ENCODE data around the gene PTPN11.

DNA sequence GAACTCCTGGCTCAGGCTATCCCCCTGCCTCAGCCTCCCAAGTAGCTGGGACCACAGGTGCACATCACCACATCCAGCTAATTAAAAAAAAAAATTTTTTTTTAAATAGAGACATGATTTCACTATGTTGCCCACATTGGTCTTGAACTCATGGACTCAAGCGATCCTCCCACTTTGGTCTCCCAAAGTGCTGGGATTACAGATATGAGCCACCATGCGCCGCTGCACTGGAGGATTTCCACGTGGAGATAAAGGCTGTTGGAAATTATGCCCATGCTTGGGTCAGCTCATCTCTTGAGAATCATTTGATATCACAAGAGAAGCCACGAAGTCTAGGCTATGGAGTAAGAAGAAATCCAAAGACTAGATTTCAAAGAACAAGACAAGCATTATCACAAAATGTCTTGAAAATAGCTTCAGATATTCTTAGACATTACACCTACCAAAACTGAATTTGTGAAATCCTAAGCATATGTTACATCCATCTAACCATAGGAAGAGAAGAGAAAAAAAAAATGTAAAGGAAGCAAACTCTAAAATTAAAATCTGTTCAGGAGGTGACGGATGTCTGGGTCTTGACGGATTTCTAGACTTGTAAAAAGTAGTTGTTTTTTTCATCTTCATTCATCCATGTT is 99.1 kb downstream of the PTPN11 start:
- TF ChIP-seq POLR2A (IDR thresholded peaks at IDR 0.05) = no peak
- TF ChIP-seq, protein P1, sequence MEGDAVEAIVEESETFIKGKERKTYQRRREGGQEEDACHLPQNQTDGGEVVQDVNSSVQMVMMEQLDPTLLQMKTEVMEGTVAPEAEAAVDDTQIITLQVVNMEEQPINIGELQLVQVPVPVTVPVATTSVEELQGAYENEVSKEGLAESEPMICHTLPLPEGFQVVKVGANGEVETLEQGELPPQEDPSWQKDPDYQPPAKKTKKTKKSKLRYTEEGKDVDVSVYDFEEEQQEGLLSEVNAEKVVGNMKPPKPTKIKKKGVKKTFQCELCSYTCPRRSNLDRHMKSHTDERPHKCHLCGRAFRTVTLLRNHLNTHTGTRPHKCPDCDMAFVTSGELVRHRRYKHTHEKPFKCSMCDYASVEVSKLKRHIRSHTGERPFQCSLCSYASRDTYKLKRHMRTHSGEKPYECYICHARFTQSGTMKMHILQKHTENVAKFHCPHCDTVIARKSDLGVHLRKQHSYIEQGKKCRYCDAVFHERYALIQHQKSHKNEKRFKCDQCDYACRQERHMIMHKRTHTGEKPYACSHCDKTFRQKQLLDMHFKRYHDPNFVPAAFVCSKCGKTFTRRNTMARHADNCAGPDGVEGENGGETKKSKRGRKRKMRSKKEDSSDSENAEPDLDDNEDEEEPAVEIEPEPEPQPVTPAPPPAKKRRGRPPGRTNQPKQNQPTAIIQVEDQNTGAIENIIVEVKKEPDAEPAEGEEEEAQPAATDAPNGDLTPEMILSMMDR (IDR thresholded peaks at IDR 0.05) = no peak

Measured in adrenal gland (tissue), 5 donors.